ENCODE data around the gene CPPED1.

DNA sequence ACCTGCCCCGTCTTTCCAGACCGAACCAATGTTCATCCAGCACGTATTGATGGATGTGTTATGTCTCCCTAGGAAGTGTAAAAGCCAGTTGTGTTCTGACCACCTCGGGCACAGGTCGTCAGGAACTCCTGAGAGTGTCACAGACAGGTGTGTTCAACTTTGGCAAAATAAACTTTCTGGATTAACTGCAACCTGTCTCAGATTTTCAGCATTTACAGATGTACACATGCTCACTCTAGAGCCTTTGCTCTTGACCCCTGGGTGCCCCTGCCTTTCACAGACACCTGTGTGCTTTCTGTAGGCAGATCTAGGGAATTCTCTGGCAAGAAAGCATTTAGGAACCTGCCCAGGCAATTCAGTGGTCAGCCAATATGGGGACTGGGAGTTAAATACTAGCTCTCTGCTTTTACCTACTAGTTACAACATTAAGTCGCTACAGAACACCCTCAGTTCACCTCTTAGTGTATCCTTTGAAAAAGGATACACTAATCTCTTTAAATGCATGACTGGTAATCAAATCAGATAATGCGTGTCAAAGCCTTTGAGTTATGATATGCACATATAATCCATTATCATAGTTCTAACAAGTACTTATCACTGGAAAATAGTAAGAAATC lies 188.9 kb downstream of the CPPED1 start:
- TF ChIP-seq, protein P1, sequence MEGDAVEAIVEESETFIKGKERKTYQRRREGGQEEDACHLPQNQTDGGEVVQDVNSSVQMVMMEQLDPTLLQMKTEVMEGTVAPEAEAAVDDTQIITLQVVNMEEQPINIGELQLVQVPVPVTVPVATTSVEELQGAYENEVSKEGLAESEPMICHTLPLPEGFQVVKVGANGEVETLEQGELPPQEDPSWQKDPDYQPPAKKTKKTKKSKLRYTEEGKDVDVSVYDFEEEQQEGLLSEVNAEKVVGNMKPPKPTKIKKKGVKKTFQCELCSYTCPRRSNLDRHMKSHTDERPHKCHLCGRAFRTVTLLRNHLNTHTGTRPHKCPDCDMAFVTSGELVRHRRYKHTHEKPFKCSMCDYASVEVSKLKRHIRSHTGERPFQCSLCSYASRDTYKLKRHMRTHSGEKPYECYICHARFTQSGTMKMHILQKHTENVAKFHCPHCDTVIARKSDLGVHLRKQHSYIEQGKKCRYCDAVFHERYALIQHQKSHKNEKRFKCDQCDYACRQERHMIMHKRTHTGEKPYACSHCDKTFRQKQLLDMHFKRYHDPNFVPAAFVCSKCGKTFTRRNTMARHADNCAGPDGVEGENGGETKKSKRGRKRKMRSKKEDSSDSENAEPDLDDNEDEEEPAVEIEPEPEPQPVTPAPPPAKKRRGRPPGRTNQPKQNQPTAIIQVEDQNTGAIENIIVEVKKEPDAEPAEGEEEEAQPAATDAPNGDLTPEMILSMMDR (conservative IDR thresholded peaks at IDR 0.05; ENCODE audit: low read depth in 2 of 2), result no peak
- no peak for TF ChIP-seq ZNF331 (CRISPR knock-in tag; IDR thresholded peaks at IDR 0.05; ENCODE audit: low read depth)

Measured in GM23338 (cell line).